Subcutaneous abdominal adipose tissue (tissue), 5 donors: Measurements from ENCODE around the gene ANKFN1.

Source experiments
- H3K27ac ChIP-seq: one replicate; pipeline ENCODE4 v1.7.0; 2013; ENCODE audit warnings: low read depth, mild to moderate bottlenecking, inconsistent platforms, low read length, moderate library complexity
- H3K27me3 ChIP-seq, 5 donors: one replicate each; pipeline ENCODE4 v1.7.0; 2013; ENCODE audit warnings: low read length in 5 of 5, inconsistent platforms in 1 of 5; ENCODE audit not compliant: control insufficient read depth in 5 of 5, insufficient read depth in 4 of 5
- H3K36me3 ChIP-seq, 5 donors: one replicate each; pipeline ENCODE4 v1.7.0; 2013; ENCODE audit warnings: low read length in 5 of 5; ENCODE audit not compliant: control insufficient read depth in 5 of 5, insufficient read depth in 5 of 5
- H3K4me1 ChIP-seq, 5 donors: one replicate each; pipeline ENCODE4 v1.7.0; 2013; ENCODE audit warnings: low read length in 5 of 5, mild to moderate bottlenecking in 3 of 5, moderate library complexity in 1 of 5; ENCODE audit not compliant: control insufficient read depth in 5 of 5, insufficient read depth in 5 of 5
- H3K4me3 ChIP-seq, 5 donors: one replicate each; pipeline ENCODE4 v1.7.0; 2013; ENCODE audit warnings: low read length in 5 of 5, low read depth in 1 of 5
- H3K9ac ChIP-seq, 5 donors: one replicate each; pipeline ENCODE4 v1.7.0; 2013; ENCODE audit warnings: low read length in 5 of 5, mild to moderate bottlenecking in 4 of 5, moderate library complexity in 3 of 5
- H3K9me3 ChIP-seq, 5 donors: one replicate each; pipeline ENCODE4 v1.7.0; 2013; ENCODE audit warnings: low read length in 5 of 5; ENCODE audit not compliant: control insufficient read depth in 5 of 5
- donor health status: healthy.
- donor health status: healthy.
- donor health status: healthy.
- donor health status: healthy.
- donor health status: healthy.

The ANKFN1 gene

DNA sequence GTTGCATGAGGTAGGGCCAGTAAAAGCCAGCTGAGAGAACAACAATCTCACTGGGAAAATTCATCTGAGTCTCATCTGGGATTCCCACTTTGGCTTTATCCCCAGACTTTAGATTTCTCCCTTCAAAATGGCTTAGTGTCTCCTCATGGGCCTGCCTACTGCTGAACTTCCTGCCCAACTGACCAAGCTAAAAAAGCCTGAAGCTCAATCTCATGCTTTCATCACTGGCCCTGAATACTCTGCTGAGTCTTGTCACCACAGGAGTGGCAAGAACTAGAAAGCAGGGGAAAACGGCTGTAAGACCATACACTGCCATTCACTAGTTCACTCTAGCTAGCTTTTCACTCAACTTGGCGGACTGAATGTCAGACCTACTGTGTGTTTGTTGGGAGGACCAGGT lies 343.9 kb downstream of the ANKFN1 start:
- no peak overlapping the region for H3K9ac ChIP-seq
- H3K4me1 ChIP-seq, result peaks cover 0 to 5% (median 2%) of the 10 kb centered on the region in 5 donors
- no peaks in the 10 kb centered on the region for H3K27me3 ChIP-seq
- H3K4me3 ChIP-seq, result no peak overlapping the region
- H3K36me3 ChIP-seq, result no peaks in the 10 kb centered on the region
- no peaks in the 10 kb centered on the region for H3K9me3 ChIP-seq
- H3K27ac ChIP-seq, result no peak overlapping the region

DNA sequence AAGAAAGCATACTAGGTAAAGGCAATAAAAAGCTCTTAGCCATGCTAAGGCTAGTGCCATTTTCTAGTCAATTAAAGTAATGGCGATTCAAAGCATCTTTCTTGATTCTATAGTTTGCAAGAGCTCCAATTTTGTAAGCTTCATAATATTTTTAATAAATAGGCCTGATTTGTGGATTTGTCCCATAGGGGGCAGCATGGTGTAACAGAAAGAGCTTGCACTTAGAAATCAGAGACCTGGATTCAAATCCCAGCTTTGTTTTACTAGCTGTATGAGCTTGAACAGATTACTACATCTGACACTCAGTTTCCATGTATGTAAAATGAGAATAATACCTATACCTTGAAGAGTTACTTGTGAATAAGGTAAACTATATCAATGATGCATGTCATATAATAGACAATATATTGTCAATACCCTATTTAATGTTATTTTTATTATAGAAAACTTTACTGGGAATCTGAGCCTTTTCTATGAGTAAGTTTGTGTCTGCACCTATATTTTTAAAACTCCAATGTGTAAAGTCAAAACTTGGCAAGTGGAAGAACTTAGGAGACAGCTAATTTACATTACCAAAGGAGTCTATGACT lies 346.6 kb downstream of the ANKFN1 start:
- Histone ChIP-seq H3K4me1 (peaks cover 0 to 15% (median 9%) of the 10 kb centered on the region in 5 donors), H3K27ac (no peak overlapping the region), H3K9ac (no peak overlapping the region), H3K36me3 (no peaks in the 10 kb centered on the region), H3K27me3 (no peaks in the 10 kb centered on the region), H3K4me3 (no peak overlapping the region), H3K9me3 (no peaks in the 10 kb centered on the region)

DNA sequence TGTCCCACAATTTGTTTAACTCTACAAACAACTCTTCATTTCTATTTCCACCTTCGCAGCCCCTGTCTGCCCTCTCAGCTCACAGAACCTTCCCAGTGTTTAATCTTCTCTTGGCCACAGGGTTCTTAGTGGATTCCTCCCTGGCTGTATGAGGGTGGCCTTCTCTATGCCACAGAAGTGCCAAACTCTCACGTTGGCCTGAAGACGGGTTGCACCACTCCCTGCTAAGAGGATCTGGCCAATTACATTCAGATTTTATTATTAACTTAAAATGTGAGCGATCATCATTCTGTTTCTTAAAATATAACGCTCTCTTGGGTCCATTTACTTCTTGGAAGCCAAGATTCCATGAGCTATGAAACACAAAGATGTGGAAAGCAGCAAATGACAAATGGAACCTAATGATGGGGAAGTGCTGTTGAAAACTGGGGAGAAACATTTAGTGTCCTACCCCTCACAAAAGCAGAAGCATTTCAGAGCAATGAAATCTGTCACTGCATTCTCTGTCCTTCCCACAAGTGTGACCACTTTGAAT lies 348.9 kb downstream of the ANKFN1 start:
- no peak overlapping the region for H3K4me3 ChIP-seq
- no peaks in the 10 kb centered on the region for H3K36me3 ChIP-seq
- H3K27ac ChIP-seq, result no peak overlapping the region
- H3K9ac ChIP-seq, result no peak overlapping the region
- no peaks in the 10 kb centered on the region for H3K27me3 ChIP-seq
- peaks cover 0 to 15% (median 9%) of the 10 kb centered on the region in 5 donors for H3K4me1 ChIP-seq
- no peaks in the 10 kb centered on the region for H3K9me3 ChIP-seq

DNA sequence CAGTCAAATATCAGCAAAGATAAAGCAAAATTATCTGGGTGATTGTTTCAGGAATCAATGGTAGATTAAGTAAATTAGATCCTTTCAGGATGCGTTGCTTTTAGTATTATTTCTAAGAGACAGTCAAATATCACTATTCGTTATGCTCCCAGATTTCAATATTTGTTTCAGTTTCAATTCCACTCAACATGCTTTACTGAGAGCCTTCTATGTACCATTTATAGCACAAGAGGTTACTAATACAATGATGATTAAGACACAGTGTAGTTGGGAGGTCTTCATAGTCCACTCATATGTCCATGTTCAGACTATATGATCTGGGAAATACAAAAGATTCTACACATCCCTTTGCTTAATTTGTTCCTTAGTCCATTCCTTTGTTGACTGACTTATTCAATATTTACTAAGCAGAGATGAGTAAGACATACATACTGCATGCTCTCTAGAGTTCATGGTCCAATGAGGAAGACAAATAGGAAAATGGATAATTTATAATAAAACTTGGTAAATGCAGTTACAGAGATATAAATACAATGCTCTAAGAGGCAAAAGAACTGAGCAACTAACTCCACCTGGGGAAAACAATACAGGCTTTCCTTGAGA lies 352.0 kb downstream of the ANKFN1 start:
- Histone ChIP-seq H3K27me3 (peaks cover 0 to 2% (median 0%) of the 10 kb centered on the region in 5 donors), H3K4me3 (no peak overlapping the region), H3K27ac (no peak overlapping the region), H3K36me3 (no peaks in the 10 kb centered on the region), H3K9ac (no peak overlapping the region), H3K4me1 (peaks cover 0 to 15% (median 9%) of the 10 kb centered on the region in 5 donors), H3K9me3 (no peaks in the 10 kb centered on the region)

DNA sequence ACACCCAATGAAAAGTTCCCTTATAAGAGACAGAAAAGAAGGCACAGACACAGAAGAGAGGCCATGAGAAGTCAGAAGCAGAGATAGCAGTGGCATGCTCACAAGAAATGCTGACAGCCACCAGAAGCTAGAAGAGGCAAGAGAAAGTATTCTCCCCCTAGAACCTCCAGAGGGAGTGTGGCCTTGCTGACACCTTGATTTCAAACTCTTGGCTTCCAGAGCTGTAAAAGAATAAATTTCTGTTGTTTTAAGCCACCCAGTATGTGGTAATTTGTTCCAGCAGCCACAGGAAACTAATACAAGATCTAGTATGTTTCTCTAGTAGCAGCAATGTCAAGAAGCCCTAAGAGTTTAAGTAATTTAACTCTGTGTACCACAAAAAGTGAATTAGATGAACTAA lies 353.1 kb downstream of the ANKFN1 start:
- Histone ChIP-seq H3K9ac (no peak overlapping the region), H3K4me3 (no peak overlapping the region), H3K4me1 (peaks cover 0 to 15% (median 9%) of the 10 kb centered on the region in 5 donors)

DNA sequence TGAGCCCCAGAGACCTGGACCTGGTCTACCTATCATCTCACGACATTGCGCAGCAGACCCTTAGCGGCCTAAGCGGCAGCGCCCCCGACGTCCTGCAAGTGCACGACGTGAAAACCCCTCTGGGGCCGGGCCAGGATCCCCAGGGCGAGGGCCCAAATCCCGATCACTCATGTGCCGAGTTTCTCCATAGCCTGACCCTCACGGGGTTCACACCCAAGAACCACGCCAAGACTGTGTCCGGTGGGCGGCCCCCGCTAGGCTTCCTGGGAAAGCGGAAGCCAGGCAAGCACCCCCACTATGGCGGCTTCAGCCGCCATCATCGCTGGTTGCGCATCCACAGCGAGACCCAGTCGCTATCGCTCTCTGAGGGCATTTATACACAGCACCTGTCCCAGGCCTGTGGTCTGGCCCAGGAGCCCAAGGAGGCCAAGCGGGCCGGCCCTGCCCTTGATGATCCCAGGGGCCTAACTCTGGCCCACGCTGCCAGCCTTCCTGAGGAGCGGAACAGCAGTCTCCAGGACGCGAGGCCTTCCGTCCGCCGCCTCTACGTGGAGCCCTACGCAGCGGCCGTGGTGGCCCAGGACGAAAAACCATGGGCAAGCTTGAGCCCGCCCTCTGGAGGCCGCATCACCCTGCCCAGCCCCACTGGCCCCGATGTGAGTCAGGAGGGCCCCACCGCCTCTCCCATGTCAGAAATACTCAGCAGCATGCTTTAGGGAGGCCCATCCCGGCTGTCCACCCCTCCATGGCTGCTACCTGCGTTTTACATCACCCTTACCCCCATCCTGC lies 357.5 kb downstream of the ANKFN1 start:
- H3K36me3 ChIP-seq, result no peaks in the 10 kb centered on the region
- H3K9ac ChIP-seq, result no peak overlapping the region
- peaks cover 0 to 2% (median 0%) of the 10 kb centered on the region in 5 donors for H3K27me3 ChIP-seq
- no peak overlapping the region for H3K4me3 ChIP-seq
- no peak overlapping the region for H3K27ac ChIP-seq
- no peaks in the 10 kb centered on the region for H3K9me3 ChIP-seq
- no peaks in the 10 kb centered on the region for H3K4me1 ChIP-seq

More for the DNA sequence above, 353.1 kb downstream of the ANKFN1 start:
- H3K27ac ChIP-seq, result no peak overlapping the region
- H3K9me3 ChIP-seq, result no peaks in the 10 kb centered on the region
- H3K36me3 ChIP-seq, result no peaks in the 10 kb centered on the region
- peaks cover 0 to 2% (median 0%) of the 10 kb centered on the region in 5 donors for H3K27me3 ChIP-seq

DNA sequence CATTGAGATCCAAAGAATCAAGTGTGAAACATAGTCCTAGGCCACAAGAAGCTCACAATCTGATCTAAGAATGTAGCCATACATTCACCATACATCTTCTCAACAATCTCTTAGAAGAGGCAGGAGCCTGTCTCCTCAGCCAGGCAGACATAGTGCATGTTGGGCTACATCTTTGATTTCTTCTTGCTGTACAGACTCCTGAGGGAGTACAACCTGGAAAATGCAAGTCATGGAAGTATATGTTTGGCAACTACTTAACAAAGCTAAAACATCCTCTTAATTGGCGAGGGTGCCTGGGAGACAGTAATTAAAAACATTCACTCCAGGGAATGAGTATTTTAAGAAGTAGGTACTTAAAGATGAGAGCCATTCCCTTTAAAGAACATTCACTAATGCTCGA lies 361.0 kb downstream of the ANKFN1 start:
- H3K4me1 ChIP-seq, result no peaks in the 10 kb centered on the region
- no peak overlapping the region for H3K4me3 ChIP-seq
- H3K27ac ChIP-seq, result no peak overlapping the region
- H3K9ac ChIP-seq, result no peak overlapping the region
- H3K36me3 ChIP-seq, result no peaks in the 10 kb centered on the region
- H3K9me3 ChIP-seq, result no peaks in the 10 kb centered on the region
- peaks cover 0 to under 1% (median 0%) of the 10 kb centered on the region in 5 donors for H3K27me3 ChIP-seq

DNA sequence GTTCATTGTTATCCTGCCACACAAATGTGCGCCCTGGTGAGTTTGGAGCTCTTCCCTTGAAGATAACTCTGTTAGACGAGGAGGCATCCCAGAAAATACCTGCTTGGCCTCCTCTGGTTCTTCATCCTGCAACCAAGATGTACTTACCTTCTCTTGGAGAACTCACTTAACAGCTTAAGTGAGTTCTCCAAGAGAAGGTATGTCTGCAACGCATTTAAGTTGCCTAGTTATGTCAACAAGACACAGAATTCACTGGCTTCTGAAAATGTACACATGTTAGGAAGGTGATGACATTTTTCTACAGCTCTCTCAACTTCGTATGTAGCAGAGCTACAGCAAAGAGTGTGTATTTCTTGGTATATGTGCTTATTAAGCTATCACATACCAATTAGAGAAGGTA lies 361.6 kb downstream of the ANKFN1 start:
- Histone ChIP-seq H3K27ac (no peak overlapping the region), H3K4me3 (no peak overlapping the region), H3K36me3 (no peaks in the 10 kb centered on the region), H3K9me3 (no peaks in the 10 kb centered on the region), H3K27me3 (no peaks in the 10 kb centered on the region), H3K4me1 (no peaks in the 10 kb centered on the region), H3K9ac (no peak overlapping the region)

DNA sequence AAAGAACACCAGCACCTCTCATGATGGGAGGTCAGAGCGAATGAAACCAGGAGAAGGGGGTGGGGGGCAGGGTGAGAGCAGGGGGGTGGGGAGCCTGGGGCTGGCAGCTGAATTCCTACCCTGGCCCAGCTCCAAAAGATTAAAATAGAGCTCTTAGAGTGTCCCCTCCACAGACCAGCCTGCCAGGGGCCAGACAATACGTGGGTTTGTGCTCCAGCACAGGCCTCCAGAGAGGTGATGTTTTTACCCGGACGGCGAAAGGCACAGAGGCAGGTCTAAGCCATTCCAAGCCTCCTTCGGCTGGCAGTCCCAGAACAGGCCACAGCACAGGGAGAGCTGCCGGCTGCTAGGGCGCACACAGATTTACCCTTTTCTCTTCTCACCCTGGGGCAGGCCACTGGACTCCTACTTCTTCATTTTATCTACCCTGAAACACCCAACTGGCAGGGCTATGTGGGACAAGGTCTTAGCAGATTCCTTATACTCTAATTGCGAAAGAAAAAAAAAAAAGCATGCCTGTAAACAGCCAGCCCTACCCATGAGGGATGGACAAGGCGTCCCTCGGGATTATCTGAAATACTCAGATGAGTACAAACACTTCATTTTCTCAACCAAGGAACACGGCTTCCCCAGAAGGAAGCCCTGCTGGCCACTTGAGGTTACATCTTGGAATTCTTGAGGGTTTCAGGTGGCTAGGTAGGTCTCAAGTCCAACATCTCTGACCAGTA lies 368.3 kb downstream of the ANKFN1 start:
- Histone ChIP-seq H3K9me3 (no peaks in the 10 kb centered on the region), H3K36me3 (no peaks in the 10 kb centered on the region), H3K27ac (no peak overlapping the region), H3K4me1 (no peaks in the 10 kb centered on the region), H3K9ac (no peak overlapping the region), H3K27me3 (no peaks in the 10 kb centered on the region), H3K4me3 (no peak overlapping the region)
